K562 (cell line): ENCODE results near the gene MYH3. TPM values are rescaled to one million over a fixed set of nuclear protein-coding genes. Genes with fewer than 3 reads are reported as not detected.

Experiments used
- ATAC-seq: fragments of 200-7000 bp; cut with Tn5 transposase; 3 replicates; pipeline ENCODE4 v1.9.1; 2020; ENCODE audit warnings: moderate library complexity
- BruUV-seq: library from RNA; stranded (reverse); fragments of 400-500 nt; replicated peaks from 2 replicates; lab custom pipeline; 2021; lab: Mats Ljungman, UMichigan
- CTCF ChIA-PET: fragments of 300-600 bp; formaldehyde crosslinking; extraction: SDS; loops from one replicate; lab custom pipeline; 2021; ENCODE audit warnings: low intra/inter-chr PET ratio; lab: Yijun Ruan, JAX
- POLR2A ChIA-PET: fragments of 300-600, 350-650 bp; sonication (Branson Sonifier 250); formaldehyde crosslinking; extraction: SDS; loops from one replicate; lab custom pipeline; 2021; ENCODE audit warnings: antibody characterized with exemption, inconsistent platforms; lab: Yijun Ruan, JAX
- DNase-seq, 4 experiments: peaks; one replicate each; pipeline versions ENCODE4 v3.0.0 to v3.0.0-alpha.2; 2011 to 2018; ENCODE audit warnings: low spot score in 3 of 4, mixed read lengths in 3 of 4; ENCODE audit errors: extremely low read depth in 1 of 4
- FAIRE-seq: peaks from 2 replicates; lab custom pipeline; 2011; peaks lifted over from hg19 to GRCh38; lab: Jason Lieb, UNC
- H2AFZ ChIP-seq: 2 replicates; pipeline ENCODE4 v1.6.0; 2011; ENCODE audit warnings: low read depth, low read length, control low read depth, inconsistent platforms
- H3K27ac ChIP-seq: fragments of 200-600 bp; 3 replicates; pipeline ENCODE4 v1.8.0; 2011; ENCODE audit warnings: low read depth, mild to moderate bottlenecking, control low read depth, inconsistent platforms, low read length, moderate library complexity, mixed read lengths; ENCODE audit errors: extremely low read depth
- H3K27me3 ChIP-seq, 2 experiments: fragments of 300-600 bp in 1 of 2; 2 replicates in 1 of 2; 3 replicates in 1 of 2; pipeline versions ENCODE4 v1.6.0 to v1.8.0; 2011; ENCODE audit warnings: inconsistent platforms in 2 of 2, low read length in 2 of 2, mild to moderate bottlenecking in 1 of 2, mixed read lengths in 1 of 2, moderate library complexity in 1 of 2; ENCODE audit not compliant: control insufficient read depth in 2 of 2, insufficient read depth in 2 of 2
- H3K36me3 ChIP-seq: fragments of 300-600 bp; 3 replicates; pipeline ENCODE4 v1.8.0; 2011; ENCODE audit warnings: mild to moderate bottlenecking, low read length, inconsistent platforms; ENCODE audit not compliant: control insufficient read depth, insufficient read depth
- H3K4me1 ChIP-seq, 2 experiments: fragments of 200-600 bp in 1 of 2; replicated peaks in 1 of 2; 2 replicates in 1 of 2; 3 replicates in 1 of 2; pipeline versions ENCODE4 v1.5.1 to v1.8.0; 2011; ENCODE audit warnings: inconsistent platforms in 2 of 2, low read length in 2 of 2, mild to moderate bottlenecking in 1 of 2, mixed read lengths in 1 of 2, moderate library complexity in 1 of 2; ENCODE audit not compliant: control insufficient read depth in 2 of 2, insufficient read depth in 2 of 2
- H3K4me2 ChIP-seq: 2 replicates; pipeline ENCODE4 v1.6.1; 2011; ENCODE audit warnings: low read length, control low read depth, inconsistent platforms, mixed read lengths; ENCODE audit not compliant: insufficient read depth
- H3K4me3 ChIP-seq: fragments of 200-600 bp; sonication (generic), shearing (Covaris generic); 2 replicates; pipeline ENCODE4 v1.5.1; 2016; ENCODE audit warnings: control low read depth, inconsistent platforms
- H3K79me2 ChIP-seq: fragments of 200-600 bp; 3 replicates; pipeline ENCODE4 v1.8.0; 2011; ENCODE audit warnings: low read length, inconsistent platforms; ENCODE audit not compliant: control insufficient read depth, insufficient read depth
- H3K9ac ChIP-seq, 2 experiments: 2 replicates each; pipeline versions ENCODE4 v1.6.0 to v1.6.1; 2011; ENCODE audit warnings: low read depth in 2 of 2, low read length in 2 of 2, control low read depth in 1 of 2, inconsistent platforms in 1 of 2, mild to moderate bottlenecking in 1 of 2, mixed read lengths in 1 of 2; ENCODE audit not compliant: insufficient read depth in 1 of 2
- H3K9me1 ChIP-seq: one replicate; pipeline ENCODE4 v1.6.0; 2011; ENCODE audit warnings: inconsistent platforms, mild to moderate bottlenecking, low read length, moderate library complexity; ENCODE audit not compliant: control insufficient read depth, insufficient read depth
- H3K9me3 ChIP-seq: replicated peaks from 2 replicates; pipeline ENCODE4 v1.5.1; 2011; ENCODE audit warnings: low read depth, low read length, inconsistent platforms; ENCODE audit not compliant: control insufficient read depth, insufficient read depth
- H4K20me1 ChIP-seq: replicated peaks from 2 replicates; pipeline ENCODE4 v1.6.1; 2011; ENCODE audit warnings: low read length, inconsistent platforms, mixed read lengths; ENCODE audit not compliant: control insufficient read depth, insufficient read depth
- CEBPG ChIP-seq, 3 experiments: fragments of 200-800 bp in 1 of 3; sonication (Bioruptor generic) in 1 of 3; sonication (generic) in 1 of 3; formaldehyde crosslinking in 1 of 3; IDR thresholded peaks in 2 of 3; conservative IDR thresholded peaks in 1 of 3; 2 replicates each; pipeline versions ENCODE4 v1.6.1 to v1.8.0; 2016 to 2022; ENCODE audit warnings: missing compliant biosample characterization in 2 of 3, missing genetic modification characterization in 2 of 3, mild to moderate bottlenecking in 1 of 3, missing genetic modification reagents in 1 of 3
- CREB3L1 ChIP-seq: fragments of 450-650 bp; IDR thresholded peaks from 2 replicates; pipeline ENCODE4 v1.6.1; 2014; ENCODE audit warnings: low read depth, mild to moderate bottlenecking, moderate library complexity, borderline replicate concordance
- GTF2B ChIP-seq: IDR thresholded peaks from 2 replicates; pipeline ENCODE4 v1.6.1; 2011; ENCODE audit not compliant: insufficient read length; ENCODE audit errors: extremely low read depth
- NFIC ChIP-seq: fragments of 450-650 bp; IDR thresholded peaks from 2 replicates; pipeline ENCODE4 v1.6.1; 2017; ENCODE audit warnings: mild to moderate bottlenecking, inconsistent platforms
- NFIX ChIP-seq: fragments of 250-450 bp; sonication (Bioruptor Pico); IDR thresholded peaks from 2 replicates; pipeline ENCODE4 v1.4.0; 2020; ENCODE audit warnings: low read depth, mild to moderate bottlenecking, moderate library complexity
- NR2C2 ChIP-seq, 2 experiments: fragments of 200-800 bp in 1 of 2; sonication (Bioruptor generic) in 1 of 2; sonication (generic) in 1 of 2; formaldehyde crosslinking in 1 of 2; IDR thresholded peaks; 2 replicates each; pipeline versions ENCODE4 v1.6.1 to v1.8.0; 2016 to 2022; ENCODE audit warnings: mild to moderate bottlenecking in 1 of 2, missing compliant biosample characterization in 1 of 2, missing genetic modification characterization in 1 of 2, missing genetic modification reagents in 1 of 2
- TRIM24 ChIP-seq, 2 experiments: fragments of 450-650 bp; IDR thresholded peaks; 2 replicates each; pipeline ENCODE4 v1.6.1; 2016
- ZKSCAN1 ChIP-seq: fragments of 150-350 bp; IDR thresholded peaks from 2 replicates; pipeline ENCODE4 v1.6.1; 2016; ENCODE audit warnings: low read depth, low read length
- ZNF76 ChIP-seq: fragments of 250-450 bp; sonication (Bioruptor Pico); IDR thresholded peaks from 2 replicates; pipeline ENCODE4 v1.4.0; 2020; ENCODE audit warnings: mild to moderate bottlenecking, moderate library complexity, borderline replicate concordance
- WGBS: fragments of 100-300 bp; shearing (Covaris generic); methylation state at CpG from one replicate; pipeline ENCODE4 v1.1.6; 2016; ENCODE audit warnings: low coverage, mixed read lengths; ENCODE audit not compliant: insufficient coverage; ENCODE audit errors: missing lambda C conversion rate; 5-methylcytosine and 5-hydroxymethylcytosine counted together
- in situ Hi-C: fragments of 300-500 bp; cut with MboI; formaldehyde crosslinking; loops from 4 replicates; pipeline ENCODE4 v1.15.0; 2018; ENCODE audit warnings: inconsistent platforms, mixed read lengths
- intact Hi-C: fragments of 100-400 bp; cut with micrococcal nuclease; formaldehyde crosslinking; loops from 2 replicates; pipeline ENCODE4 v1.14.2; 2022
- polyA plus RNA-seq, 8 experiments: library from polyadenylated mRNA; depleted of rRNA in 4 of 8; stranded (reverse) in 5 of 8; unstranded in 3 of 8; fragments of >200 nt; fragmentation: Nextera tagmentation in 2 of 8; fragmentation: Illumina TruSeq in 1 of 8; extraction: Ambion mirVana in 2 of 8; extraction: Trizol in 1 of 8; gene quantifications; 2 replicates each; pipeline versions ENCODE4 v1.2.1 to v1.2.3, GENCODE V29; 2011 to 2014; ENCODE audit warnings: inconsistent platforms in 1 of 8, missing spikeins in 1 of 8
- total RNA-seq, 7 experiments: library from RNA; depleted of rRNA in 6 of 7; stranded (reverse); fragments of >200 nt in 6 of 7; fragmentation: Illumina TruSeq in 2 of 7; extraction: Trizol in 2 of 7; gene quantifications; 2 replicates each; pipeline versions ENCODE4 v1.2.1 to v1.2.3, GENCODE V29; 2011 to 2021; ENCODE audit warnings: low replicate concordance in 1 of 7
- TF ChIP-seq, protein P1 (sequence below): fragments of 250-450 bp; sonication (Bioruptor Pico); IDR thresholded peaks from 2 replicates; pipeline ENCODE4 v1.8.0; 2022; ENCODE audit warnings: inconsistent platforms, mild to moderate bottlenecking, moderate library complexity, borderline replicate concordance
- TF ChIP-seq, protein P2 (sequence below): fragments of 450-650 bp; IDR thresholded peaks from 2 replicates; pipeline ENCODE4 v1.6.1; 2017; ENCODE audit warnings: antibody characterized with exemption

The MYH3 gene
- total and polyA plus RNA-seq, 9 of the 15 experiments (the other 6 are each of a cell fraction or from before 2014, with no cell fraction given): 0.24 to 0.75 (median 0.40) TPM; not detected in 1

GRCh38 chr17:10612957-10613744 lies 44.0 kb downstream of the MYH3 start:
- Histone ChIP-seq H3K4me1 (no peaks in the 10 kb centered on the region; a peak in 1 of 5 replicates), H3K9me3 (no peaks in the 10 kb centered on the region), H3K4me3 (no peak overlapping the region), H3K4me2 (no peak overlapping the region), H3K27me3 (peaks cover 5 to 6% of the 10 kb centered on the region in 2 experiments; a peak in 2 of 5 replicates), H3K36me3 (no peaks in the 10 kb centered on the region), H3K27ac (no peak overlapping the region), H3K9ac (no peak overlapping the region), H3K9me1 (no peaks in the 10 kb centered on the region), H2AFZ (no peak overlapping the region), H3K79me2 (no peaks in the 10 kb centered on the region), H4K20me1 (0 out of 2 replicates have a peak, but pooled peaks cover 4% of the 10 kb centered on the region)
- intact Hi-C loops (no loop called here), in situ Hi-C loops (loop anchor here (10.0 kb wide), 2 partner anchors 288 to 688 kb away; no protein-coding TSS in a partner anchor)
- no peak for ATAC-seq
- BruUV-seq: no TSS peak
- 5% methylated on average over 6 of the region's 6 CpGs for WGBS
- POLR2A ChIA-PET: no interaction called here
- no peak for FAIRE-seq
- CTCF ChIA-PET: interaction anchor here (0.7 to 3.5 kb wide), 3 partner anchors 285 to 1374 kb away, joined by 3 to 19 read pairs (median 17); no protein-coding TSS in a partner anchor
- no peak for DNase-seq
- TF ChIP-seq TRIM24 (IDR thresholded peaks at IDR 0.05) (peak in 1 of 2 experiments; percentile 25; a peak in 1 of 4 replicates), ZKSCAN1 (no peak), NR2C2 (CRISPR knock-in tag; IDR thresholded peaks at IDR 0.05) (no peak), NR2C2 (tag; IDR thresholded peaks at IDR 0.05) (peak; percentile 40; the same call in 1 of the 2 replicates), CREB3L1 (no peak), NFIX (peak; percentile 65), GTF2B (no peak), NFIC (peak; percentile 83), CEBPG (CRISPR knock-in tag; IDR thresholded peaks at IDR 0.05) (no peak), CEBPG (tag; conservative IDR thresholded peaks at IDR 0.05 in 1 of 2, IDR thresholded peaks at IDR 0.05 in 1 of 2) (peak in 1 of 2 experiments; percentile 63; a peak in 2 of 4 replicates), ZNF76 (CRISPR knock-in tag) (no peak)
- TF ChIP-seq, protein P1, sequence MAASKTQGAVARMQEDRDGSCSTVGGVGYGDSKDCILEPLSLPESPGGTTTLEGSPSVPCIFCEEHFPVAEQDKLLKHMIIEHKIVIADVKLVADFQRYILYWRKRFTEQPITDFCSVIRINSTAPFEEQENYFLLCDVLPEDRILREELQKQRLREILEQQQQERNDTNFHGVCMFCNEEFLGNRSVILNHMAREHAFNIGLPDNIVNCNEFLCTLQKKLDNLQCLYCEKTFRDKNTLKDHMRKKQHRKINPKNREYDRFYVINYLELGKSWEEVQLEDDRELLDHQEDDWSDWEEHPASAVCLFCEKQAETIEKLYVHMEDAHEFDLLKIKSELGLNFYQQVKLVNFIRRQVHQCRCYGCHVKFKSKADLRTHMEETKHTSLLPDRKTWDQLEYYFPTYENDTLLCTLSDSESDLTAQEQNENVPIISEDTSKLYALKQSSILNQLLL (CRISPR knock-in tag): no peak
- TF ChIP-seq, protein P2, sequence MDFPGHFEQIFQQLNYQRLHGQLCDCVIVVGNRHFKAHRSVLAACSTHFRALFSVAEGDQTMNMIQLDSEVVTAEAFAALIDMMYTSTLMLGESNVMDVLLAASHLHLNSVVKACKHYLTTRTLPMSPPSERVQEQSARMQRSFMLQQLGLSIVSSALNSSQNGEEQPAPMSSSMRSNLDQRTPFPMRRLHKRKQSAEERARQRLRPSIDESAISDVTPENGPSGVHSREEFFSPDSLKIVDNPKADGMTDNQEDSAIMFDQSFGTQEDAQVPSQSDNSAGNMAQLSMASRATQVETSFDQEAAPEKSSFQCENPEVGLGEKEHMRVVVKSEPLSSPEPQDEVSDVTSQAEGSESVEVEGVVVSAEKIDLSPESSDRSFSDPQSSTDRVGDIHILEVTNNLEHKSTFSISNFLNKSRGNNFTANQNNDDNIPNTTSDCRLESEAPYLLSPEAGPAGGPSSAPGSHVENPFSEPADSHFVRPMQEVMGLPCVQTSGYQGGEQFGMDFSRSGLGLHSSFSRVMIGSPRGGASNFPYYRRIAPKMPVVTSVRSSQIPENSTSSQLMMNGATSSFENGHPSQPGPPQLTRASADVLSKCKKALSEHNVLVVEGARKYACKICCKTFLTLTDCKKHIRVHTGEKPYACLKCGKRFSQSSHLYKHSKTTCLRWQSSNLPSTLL: no peak
